Left colon (tissue), 2 donors: ENCODE results near the gene SLC13A1. TPM values are rescaled to one million over a fixed set of nuclear protein-coding genes. Genes with fewer than 3 reads are reported as not detected.

Experiments
- ATAC-seq: fragments of 200-7000 bp; cut with Tn5 transposase; one replicate; pipeline ENCODE4 v1.9.1; 2020; ENCODE audit warnings: mild to moderate bottlenecking, moderate library complexity
- DNase-seq, 2 donors: peaks; one replicate each; pipeline ENCODE4 v3.0.0-alpha.2; 2020
- intact Hi-C, 2 donors: fragments of 100-400 bp; cut with DNase I in 1 of 2; cut with micrococcal nuclease in 1 of 2; formaldehyde crosslinking; loops; one replicate each; pipeline versions ENCODE4 v1.11.2 to v1.14.0; 2022; cut with DNase I, micrococcal nuclease
- total RNA-seq, 2 donors: library from RNA; stranded (reverse); fragmentation: NEBNext Ultra II Directional; extraction: Animal tissue kit (Norgen Biotek cat#: 25700); gene quantifications; one replicate each; pipeline ENCODE4 v1.2.1, GENCODE V29; 2021
- donor health status: DM: no; HTN: no; CAD: no.
- donor health status: DM: yes; HTN: yes; CAD: no.

Gene SLC13A1
- total RNA-seq, 2 donors from 2014 or later = 2.6 TPM; not detected in 1

DNA sequence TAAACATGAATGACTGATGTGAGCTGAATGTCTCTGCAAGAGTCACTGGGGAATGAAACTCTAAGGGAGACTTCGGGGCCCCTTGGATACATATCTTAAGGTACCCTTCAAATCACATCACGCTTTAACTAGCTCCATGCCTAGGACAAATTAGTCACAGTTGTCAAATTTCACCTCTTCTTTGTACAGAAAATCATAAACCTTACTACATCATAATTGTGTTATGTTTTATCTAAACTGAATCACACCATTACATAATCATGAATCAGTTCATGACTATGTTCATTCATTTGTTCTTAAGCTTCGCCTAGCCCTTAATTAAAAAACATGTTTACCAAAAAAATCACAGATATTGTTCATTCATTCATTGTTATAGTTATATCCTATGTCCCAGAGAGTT is 2.1 kb upstream of the SLC13A1 start:
- no peak for DNase-seq
- no peak for ATAC-seq
- intact Hi-C loops = no loop called here

DNA sequence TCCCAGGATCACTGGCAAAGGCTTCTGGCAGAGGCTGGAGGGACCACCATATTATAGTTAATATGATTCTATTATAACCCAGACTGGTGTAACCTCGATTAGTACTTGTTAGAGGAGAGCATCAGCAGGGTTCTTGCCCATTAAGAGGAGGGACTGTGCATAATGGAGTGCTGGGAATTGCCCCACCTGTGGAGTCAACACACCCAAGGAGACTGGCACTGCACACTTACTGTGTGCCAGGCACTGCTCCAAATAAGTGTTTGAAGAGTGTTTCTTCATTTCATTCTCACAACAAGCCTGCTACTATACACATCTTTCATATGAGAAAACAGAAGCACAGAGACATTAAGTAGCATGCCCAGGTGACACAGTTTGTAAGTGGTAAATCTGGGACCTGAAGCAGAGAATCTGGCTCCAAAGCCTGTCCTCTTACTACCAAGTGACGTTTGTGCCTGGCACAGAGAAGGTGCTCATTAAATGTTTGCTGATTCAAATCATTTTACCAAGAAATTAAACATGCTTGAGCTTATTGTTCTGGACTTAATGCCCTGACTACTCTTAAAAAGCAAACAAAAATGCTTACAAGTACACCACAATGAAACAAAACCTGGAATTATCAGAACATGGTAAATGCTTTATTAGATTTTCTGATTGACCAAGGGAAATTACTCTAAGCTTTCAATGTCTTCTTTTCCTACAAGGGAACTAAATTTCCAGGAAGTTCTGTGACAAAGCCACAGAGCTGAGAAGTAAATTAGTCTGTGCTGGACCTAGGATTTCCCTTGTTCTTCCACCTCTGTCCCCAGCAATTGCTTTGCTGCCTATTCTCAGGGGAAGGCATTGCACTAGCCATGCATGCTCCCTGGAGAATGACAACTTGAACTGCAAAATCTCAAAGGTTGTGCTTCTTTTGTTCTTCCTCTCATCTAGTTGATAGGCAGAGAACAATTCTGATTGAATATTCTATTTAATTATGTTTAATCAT is 809 bp downstream of the SLC13A1 start:
- intact Hi-C loops = no loop called here
- DNase-seq (no peak), ATAC-seq (peak; percentile 77)

DNA sequence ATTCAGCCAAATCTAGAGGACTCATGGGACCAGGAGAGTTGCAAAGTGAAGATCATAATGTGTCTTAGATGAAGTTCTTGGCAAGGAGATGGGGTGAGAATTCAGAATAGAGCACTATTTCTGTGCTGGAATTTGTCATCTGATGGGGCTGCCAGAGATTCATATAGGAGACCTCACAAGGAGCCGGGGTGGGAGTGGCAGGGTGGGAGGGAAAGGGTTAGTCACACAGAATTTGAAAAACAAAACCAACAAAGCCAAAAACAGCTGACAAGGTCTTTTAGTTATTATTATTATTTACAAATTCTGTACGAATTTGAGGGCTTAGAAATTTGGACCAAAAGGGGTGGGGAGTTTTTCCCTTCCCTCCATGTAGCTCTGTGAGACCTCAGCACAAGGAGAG is 1.7 kb downstream of the SLC13A1 start:
- intact Hi-C loops = no loop called here
- DNase-seq (no peak), ATAC-seq (no peak)

DNA sequence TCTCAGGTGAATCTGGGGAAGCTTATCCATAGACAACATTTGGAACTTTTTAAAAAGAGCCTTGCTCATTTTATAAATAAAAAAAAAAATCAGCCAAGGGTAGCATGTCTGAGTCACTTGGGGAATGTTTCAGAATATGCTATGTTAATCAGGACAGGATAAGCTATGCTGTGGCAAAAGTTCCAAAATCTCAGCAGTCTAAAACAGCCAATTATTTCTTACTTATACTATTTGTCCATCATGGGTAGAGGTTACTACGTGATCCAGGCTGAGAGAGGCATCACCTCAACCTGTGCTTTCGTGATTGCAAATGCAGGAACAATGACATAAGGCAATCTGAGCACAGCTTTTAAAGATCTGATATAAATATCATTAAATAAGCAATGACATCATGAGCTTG is 6.5 kb downstream of the SLC13A1 start:
- ATAC-seq (no peak), DNase-seq (no peak)

DNA sequence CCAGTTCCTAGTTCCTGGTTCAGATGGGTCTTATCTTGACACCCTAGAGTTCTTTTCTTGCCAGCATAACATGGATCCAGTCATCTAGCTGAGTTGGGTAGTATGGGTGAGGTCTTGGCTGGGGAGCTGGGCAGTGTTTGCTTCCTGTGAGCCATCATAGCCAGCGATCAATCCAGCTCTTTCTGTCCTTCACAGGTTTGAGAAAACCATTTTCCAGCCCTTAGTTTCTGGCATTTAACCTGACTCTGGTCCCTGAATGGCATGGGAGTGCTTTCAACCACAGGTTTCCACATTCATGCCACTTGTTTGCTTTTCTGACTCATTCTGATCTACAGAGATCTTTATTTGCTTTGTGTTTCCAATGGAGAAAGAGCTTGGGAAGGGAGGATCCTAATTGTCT is 8.6 kb downstream of the SLC13A1 start:
- DNase-seq = no peak
- ATAC-seq = peak; percentile 82
- intact Hi-C loops = no loop called here

More for the DNA sequence above, 6.5 kb downstream of the SLC13A1 start:
- intact Hi-C loops = no loop called here

DNA sequence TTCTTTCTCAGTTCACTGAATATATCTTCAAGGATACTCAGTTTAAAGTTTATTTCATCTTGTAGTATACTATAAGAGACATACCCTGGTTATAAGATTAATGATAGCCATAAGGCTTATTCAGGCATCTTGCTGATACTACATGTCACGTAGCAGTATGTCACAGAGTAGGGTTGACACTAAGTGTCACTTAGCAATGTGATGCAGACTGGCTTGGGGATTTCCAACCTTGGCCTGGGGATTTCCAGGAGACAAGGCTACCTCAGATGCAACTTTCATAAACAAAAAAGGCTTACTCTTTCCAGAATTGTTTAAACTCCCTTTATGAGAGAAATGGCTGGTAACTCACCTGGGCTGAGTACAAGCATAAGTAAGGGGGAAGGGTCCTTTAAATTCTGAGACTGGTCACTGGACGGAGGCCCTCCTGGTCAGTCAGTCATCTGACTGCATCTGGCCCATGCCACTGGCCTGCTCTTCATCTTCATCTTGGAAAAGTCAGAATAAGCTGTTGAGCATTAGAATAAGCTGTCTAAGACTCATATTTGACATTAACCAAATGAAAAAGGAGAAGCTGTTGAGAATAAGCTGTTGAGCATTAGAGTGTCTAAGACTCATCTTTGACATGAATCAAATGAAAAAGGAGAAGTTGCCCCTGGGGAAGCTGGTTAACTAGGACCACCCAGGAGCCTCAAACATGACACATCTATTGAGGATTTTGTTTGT is 9.5 kb downstream of the SLC13A1 start:
- no peak for DNase-seq
- no peak for ATAC-seq
- intact Hi-C loops = no loop called here

DNA sequence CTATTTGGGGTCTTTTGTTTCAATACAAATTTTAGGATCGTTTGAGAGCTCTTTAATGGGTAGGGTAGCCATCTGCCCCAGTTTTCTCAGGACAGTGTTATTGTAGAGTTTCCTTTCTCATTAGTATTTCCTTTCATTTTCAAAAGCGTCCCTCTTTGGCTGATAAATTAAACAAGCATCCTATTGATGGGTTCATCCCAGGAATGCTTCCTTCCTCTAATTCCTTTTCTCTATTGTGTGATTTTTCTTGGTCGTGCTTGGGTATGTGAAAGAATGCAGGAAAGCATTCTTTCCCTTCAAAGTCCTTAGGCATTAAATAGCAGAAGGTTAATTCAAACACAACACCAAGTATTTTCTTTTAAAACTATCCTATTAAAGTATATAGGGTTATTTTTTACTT is 14.0 kb downstream of the SLC13A1 start:
- no peak for ATAC-seq
- intact Hi-C loops = no loop called here
- no peak for DNase-seq

DNA sequence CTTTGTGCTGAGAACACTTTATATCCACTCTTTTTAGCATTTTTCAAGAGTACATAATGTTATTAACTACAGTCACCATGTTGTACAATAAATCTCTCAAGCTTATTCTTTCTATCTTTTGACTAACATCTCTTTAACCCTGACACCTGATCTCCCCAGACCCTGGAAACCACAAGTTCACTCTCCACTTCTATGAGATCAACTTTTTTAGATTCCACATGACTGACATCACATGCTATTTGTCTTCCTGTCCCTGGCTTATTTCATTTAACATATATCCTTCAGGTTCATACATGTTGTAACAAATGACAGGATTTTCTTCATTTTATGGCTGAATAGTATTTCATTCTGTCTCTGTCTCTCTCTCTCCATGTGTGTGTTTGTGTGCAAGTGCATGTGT is 15.5 kb downstream of the SLC13A1 start:
- DNase-seq (no peak), ATAC-seq (no peak)
- intact Hi-C loops = no loop called here

DNA sequence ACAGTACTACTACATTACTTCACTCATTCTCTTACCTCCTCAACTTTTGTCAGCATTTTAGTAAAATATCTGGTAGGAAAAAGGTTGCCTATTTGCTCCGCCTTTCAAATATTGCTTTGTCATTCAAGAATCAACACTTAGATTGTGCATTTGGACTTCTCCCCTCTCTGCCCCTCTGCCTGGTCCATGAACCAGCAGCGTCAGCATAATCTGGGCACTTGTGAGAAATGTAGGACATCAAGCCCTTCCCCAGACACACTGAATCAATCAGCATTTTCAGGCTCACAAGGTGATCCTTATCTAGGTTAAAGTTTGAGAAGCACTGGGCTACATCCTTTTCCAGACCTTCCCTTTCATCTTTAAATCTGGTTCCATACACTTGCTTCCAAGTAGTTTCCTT is 16.3 kb downstream of the SLC13A1 start:
- ATAC-seq (no peak), DNase-seq (no peak)
- intact Hi-C loops = no loop called here

DNA sequence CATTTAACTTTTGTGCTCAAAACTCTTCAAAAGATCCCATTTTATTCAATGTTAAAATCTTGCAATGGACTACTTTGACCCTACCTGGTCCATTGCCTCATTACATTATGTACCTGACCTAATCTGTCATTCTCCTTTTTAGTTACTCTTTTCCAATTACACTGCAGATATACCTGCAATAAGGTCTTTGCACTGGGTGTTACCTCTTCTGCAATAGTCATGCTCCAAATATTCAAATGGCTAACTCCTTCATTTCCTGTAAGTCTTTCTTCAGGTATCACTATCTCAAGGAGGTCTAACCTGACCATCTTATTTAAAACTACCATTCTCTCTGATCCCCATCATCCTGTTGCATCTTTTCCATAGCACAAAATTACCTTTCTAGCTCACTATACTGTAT is 22.3 kb downstream of the SLC13A1 start:
- intact Hi-C loops = no loop called here
- DNase-seq = no peak
- ATAC-seq = peak; percentile 69

DNA sequence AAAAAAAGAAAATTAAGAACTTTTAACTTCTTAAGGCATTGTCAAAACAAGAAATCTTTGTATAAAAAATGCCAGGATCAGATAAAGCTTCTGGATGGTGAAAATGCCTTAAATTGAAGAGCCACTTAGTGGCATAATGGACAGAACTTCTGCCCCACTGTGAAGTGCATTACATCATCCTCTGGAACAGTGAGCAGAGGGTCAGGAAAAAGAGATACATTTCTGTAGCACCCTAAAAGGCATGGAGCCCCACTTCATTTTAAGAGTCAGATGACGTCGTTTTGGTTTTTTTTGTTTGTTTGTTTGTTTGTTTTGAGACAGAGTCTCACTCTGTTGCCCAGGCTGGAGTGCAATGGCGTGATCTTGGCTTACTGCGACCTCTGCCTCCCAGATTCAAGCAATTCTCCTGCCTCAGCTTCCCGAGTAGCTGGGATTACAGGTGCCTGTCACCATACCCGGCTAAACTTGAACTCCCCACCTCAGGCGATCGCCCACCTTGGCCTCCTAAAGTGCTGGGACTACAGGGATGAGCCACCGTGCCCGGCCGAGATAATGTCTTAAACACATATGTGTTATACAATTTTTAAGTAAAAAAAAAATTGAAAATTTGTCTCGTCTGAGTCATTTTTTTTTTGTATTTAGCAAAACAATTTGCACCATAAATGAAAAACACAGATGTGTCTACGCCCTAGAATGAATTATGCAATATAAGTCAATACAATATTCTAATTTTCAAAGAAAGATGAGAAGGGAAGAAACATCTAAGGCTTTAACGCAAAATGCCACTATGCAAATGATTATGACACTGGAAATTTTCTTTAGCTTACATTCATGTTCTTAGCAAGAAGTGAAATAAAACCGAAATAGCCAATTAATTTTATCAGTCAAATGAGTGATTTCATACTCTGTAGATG is 29.2 kb downstream of the SLC13A1 start:
- DNase-seq = no peak
- intact Hi-C loops = no loop called here
- ATAC-seq = no peak

DNA sequence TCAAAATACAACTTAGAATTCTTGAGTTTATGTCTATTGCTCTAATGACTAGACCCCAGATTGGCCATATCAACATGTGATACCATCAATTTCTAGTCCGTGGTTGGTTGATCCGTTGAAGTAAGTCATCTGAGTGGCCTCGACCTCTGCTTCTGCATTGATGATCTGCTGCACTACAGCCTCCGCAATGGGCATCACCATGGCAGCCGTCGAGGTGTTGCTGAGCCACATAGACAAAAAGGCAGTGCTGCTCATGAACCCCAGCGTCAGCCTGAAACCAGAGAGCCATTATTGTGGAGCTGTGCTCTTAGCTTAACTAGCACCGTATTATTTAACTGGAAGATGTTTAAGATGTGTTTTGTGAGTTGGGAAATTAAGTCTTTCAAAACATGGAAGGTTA is 30.7 kb downstream of the SLC13A1 start:
- ATAC-seq = no peak
- intact Hi-C loops = no loop called here
- DNase-seq = no peak

DNA sequence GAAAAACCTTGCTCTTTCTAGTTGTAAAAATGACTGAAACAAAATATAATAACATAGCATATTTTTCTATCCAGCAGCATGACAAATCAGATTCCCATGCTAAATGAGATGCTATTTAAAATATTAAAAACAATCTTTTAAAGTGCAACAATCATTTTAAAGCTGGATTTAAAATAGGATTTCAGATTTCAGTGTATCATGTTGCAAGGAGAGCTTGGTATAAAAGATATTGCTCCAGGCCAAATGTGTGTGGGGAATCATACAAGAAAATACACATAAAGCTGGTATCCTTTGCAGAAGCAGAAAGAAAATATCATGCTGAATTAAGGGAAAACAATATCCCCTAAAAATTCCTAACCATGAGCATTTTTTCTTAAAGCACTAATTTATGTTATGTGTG is 42.2 kb downstream of the SLC13A1 start:
- no peak for ATAC-seq
- intact Hi-C loops = no loop called here
- no peak for DNase-seq

DNA sequence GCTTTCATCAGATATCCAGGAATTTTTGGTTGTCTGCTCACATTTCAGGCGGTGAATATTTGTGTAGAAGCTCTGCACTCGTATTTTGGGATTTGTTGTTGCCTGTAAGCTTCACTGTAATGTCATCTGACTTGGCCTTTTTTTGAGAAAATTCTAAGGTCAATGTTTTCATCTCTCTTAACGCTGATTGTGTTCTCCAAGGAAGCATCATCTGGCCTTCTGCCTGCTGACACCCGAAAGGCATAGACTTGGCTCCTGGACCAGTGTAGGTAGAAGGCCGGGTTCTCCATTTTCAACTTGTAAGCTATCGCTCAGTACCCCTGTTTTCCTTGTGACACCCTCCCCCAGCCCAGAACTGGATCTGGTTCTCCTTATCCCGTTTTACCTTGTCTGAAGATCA is 44.2 kb downstream of the SLC13A1 start:
- intact Hi-C loops = no loop called here
- ATAC-seq (no peak), DNase-seq (no peak)

DNA sequence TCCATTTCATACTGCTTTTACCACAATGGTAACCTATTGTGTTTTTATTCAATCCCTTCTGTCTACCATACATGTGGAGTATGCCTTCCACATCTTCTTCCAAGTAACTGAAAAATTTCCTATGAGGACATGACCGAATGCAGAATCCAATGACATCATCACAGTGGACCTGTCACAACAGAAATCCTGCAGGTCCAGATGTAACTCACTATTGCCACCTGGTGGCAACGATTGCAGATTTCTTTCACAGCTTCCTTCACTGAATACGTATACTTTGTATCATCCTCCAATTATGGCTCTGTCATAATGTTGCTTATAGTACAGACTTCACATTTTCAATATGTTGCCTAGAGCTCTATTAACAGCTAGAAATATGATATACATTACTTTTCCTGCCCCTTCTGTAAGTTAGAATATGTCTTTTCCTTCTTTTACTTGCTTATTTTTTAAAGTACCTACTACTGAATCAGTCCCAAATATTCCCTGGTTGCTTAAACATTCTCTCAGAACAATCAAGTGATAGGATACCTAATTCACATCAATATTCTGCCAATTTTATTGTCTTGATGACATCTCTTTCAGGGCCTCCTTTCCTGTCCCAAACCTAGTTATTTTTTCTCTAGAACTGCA is 45.4 kb downstream of the SLC13A1 start:
- intact Hi-C loops = no loop called here
- peak; percentile 92 for ATAC-seq
- DNase-seq = peak; percentile 48 to 79

DNA sequence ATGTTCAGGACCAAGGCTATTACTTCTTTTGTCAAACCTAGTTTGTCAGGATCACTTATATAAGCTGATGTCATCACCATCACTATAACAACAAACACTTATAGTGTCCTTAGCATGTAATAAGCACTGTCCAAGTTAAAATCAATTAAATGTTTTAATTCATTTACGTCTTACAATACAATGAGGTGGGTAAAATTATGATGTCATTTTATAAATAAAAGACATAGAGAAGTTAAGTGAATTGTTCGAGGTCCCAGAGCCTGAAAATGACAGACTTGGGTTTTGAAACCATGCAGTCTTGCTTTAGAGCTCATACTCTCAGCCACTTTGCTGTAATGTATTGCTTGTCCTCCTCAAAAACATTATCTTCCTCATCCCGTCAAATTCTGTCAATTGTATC is 48.3 kb downstream of the SLC13A1 start:
- ATAC-seq (no peak), DNase-seq (no peak)
- intact Hi-C loops = no loop called here

DNA sequence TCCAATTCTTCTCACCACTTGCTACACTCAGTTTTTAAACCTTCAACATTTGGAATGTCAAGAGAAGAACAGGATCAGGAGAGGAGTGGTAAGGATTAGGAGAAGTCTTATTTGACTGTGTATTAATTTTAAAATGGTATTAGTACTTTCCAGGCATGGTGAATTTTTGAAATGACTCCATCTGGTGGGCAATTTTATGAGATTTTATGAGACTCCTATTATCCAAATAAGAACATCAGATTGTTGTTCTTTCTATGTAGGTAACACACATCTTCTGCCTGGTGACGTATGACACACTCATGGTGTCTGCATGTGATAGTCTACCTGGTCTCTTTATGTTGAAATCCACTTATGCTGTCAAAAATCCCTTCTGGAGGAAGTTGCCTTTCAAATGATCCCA is 51.0 kb downstream of the SLC13A1 start:
- DNase-seq (no peak), ATAC-seq (no peak)
- intact Hi-C loops = no loop called here

DNA sequence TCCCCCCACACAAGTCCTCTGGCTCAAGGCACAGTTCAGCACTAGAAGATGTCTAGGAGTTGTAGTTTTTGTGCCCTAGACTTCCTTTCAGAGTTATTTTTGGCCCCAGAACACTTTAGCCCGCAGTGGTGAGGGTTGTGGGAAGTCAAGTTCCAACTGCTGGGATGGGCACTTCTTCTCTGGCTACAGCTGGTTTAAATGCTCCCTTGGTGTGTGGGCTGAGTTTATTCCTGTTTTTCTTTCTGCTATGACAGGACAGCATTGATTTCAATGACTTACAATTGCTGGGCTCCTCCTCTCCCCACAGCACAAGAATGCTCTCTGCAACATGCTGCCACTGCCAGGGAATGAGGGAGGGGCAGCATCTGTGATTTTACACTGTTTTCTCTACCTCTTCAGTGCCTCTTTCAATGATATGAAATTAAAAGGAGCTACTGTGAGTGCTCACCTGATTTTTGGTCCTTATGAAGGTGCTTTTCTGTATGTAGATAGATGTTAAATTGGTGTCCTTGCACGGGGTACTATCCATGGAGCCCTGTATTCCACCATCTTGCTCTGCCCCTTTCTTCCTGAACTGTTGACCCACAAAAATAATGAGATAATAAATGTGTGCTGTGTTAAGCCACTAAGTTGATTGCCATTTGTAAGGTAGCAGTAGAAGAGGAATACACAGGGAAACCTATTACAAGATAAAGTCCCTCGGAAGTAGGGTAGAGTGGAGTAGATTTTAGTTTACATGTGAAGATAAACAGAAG is 56.3 kb downstream of the SLC13A1 start:
- DNase-seq (no peak), ATAC-seq (no peak)
- intact Hi-C loops = no loop called here
